Activated T-cell treated with anti-CD3 and anti-CD28 coated beads, Interleukin-2, amount 50 U/mL, for 24 hours (primary cell): ENCODE results near the gene PRMT2.

Source experiments
- DNase-seq: peaks from one replicate; pipeline ENCODE4 v3.0.0-alpha.2; 2020
- H3K27ac Mint-ChIP-seq: 2 replicates; pipeline ENCODE4 v1.8.0; 2020; ENCODE audit warnings: mild to moderate bottlenecking, mixed read lengths
- H3K27me3 Mint-ChIP-seq: 2 replicates; pipeline ENCODE4 v1.8.0; 2020; ENCODE audit warnings: mixed read lengths
- H3K36me3 Mint-ChIP-seq: 2 replicates; pipeline ENCODE4 v1.8.0; 2020; ENCODE audit warnings: low read depth, mixed read lengths
- H3K4me1 Mint-ChIP-seq: 2 replicates; pipeline ENCODE4 v1.8.0; 2020; ENCODE audit warnings: low read depth, mixed read lengths
- H3K4me3 Mint-ChIP-seq: 2 replicates; pipeline ENCODE4 v1.8.0; 2020; ENCODE audit warnings: mild to moderate bottlenecking, moderate library complexity, mixed read lengths
- H3K9me3 Mint-ChIP-seq: 2 replicates; pipeline ENCODE4 v1.8.0; 2020; ENCODE audit warnings: mixed read lengths

The PRMT2 gene

GRCh38 chr21:46607636-46608035, 27.8 kb upstream of the PRMT2 start:
- H3K27ac Mint-ChIP-seq: no peak overlapping the region
- H3K4me1 Mint-ChIP-seq: peaks cover 33% of the 10 kb centered on the region
- peaks cover 6% of the 10 kb centered on the region for H3K9me3 Mint-ChIP-seq
- no peaks in the 10 kb centered on the region for H3K27me3 Mint-ChIP-seq
- DNase-seq: no peak
- no peaks in the 10 kb centered on the region for H3K36me3 Mint-ChIP-seq
- no peak overlapping the region for H3K4me3 Mint-ChIP-seq

GRCh38 chr21:46608672-46609111, 26.8 kb upstream of the PRMT2 start:
- no peak for DNase-seq
- H3K36me3 Mint-ChIP-seq: no peaks in the 10 kb centered on the region
- H3K9me3 Mint-ChIP-seq: peaks cover 6% of the 10 kb centered on the region
- no peak overlapping the region for H3K4me3 Mint-ChIP-seq
- H3K4me1 Mint-ChIP-seq: peaks cover 33% of the 10 kb centered on the region
- H3K27ac Mint-ChIP-seq: no peak overlapping the region
- no peaks in the 10 kb centered on the region for H3K27me3 Mint-ChIP-seq

GRCh38 chr21:46610018-46610701, 25.3 kb upstream of the PRMT2 start:
- Mint-ChIP-seq H3K4me3 (no peak overlapping the region), H3K27ac (no peak overlapping the region), H3K27me3 (no peaks in the 10 kb centered on the region), H3K9me3 (peaks cover 6% of the 10 kb centered on the region), H3K36me3 (no peaks in the 10 kb centered on the region), H3K4me1 (peaks cover 27% of the 10 kb centered on the region)
- DNase-seq: no peak

- no peaks in the 10 kb centered on the region for H3K36me3 Mint-ChIP-seq
- peaks cover 6% of the 10 kb centered on the region for H3K9me3 Mint-ChIP-seq
- DNase-seq: no peak
- H3K4me1 Mint-ChIP-seq: peaks cover 15% of the 10 kb centered on the region
- no peak overlapping the region for H3K4me3 Mint-ChIP-seq
- H3K27me3 Mint-ChIP-seq: no peaks in the 10 kb centered on the region
- no peak overlapping the region for H3K27ac Mint-ChIP-seq
Measured at GRCh38 chr21:46613391-46613790, 22.1 kb upstream of the PRMT2 start.

- no peak for DNase-seq
- Mint-ChIP-seq H3K36me3 (no peaks in the 10 kb centered on the region), H3K27ac (no peak overlapping the region), H3K9me3 (no peaks in the 10 kb centered on the region), H3K4me1 (peaks cover 20% of the 10 kb centered on the region), H3K4me3 (no peak overlapping the region), H3K27me3 (no peaks in the 10 kb centered on the region)
Measured at GRCh38 chr21:46616050-46616449, 19.4 kb upstream of the PRMT2 start.

GRCh38 chr21:46616656-46617055, 18.8 kb upstream of the PRMT2 start:
- Mint-ChIP-seq H3K27ac (no peak overlapping the region), H3K4me3 (no peak overlapping the region), H3K9me3 (no peaks in the 10 kb centered on the region), H3K27me3 (no peaks in the 10 kb centered on the region), H3K4me1 (peaks cover 26% of the 10 kb centered on the region), H3K36me3 (no peaks in the 10 kb centered on the region)
- DNase-seq: no peak

GRCh38 chr21:46617267-46618051, 18.0 kb upstream of the PRMT2 start:
- no peak overlapping the region for H3K27ac Mint-ChIP-seq

GRCh38 chr21:46618738-46619379, 16.6 kb upstream of the PRMT2 start:
- Mint-ChIP-seq H3K9me3 (no peaks in the 10 kb centered on the region), H3K4me1 (peaks cover 42% of the 10 kb centered on the region), H3K27me3 (no peaks in the 10 kb centered on the region), H3K4me3 (no peak overlapping the region), H3K36me3 (no peaks in the 10 kb centered on the region), H3K27ac (no peak overlapping the region)
- DNase-seq: no peak

More at GRCh38 chr21:46617267-46618051, 18.0 kb upstream of the PRMT2 start:
- DNase-seq: no peak
- Mint-ChIP-seq H3K36me3 (no peaks in the 10 kb centered on the region), H3K4me1 (peaks cover 34% of the 10 kb centered on the region), H3K4me3 (no peak overlapping the region), H3K27me3 (no peaks in the 10 kb centered on the region), H3K9me3 (no peaks in the 10 kb centered on the region)

- H3K36me3 Mint-ChIP-seq: no peaks in the 10 kb centered on the region
- no peak for DNase-seq
- H3K27me3 Mint-ChIP-seq: no peaks in the 10 kb centered on the region
- peaks cover 44% of the 10 kb centered on the region for H3K4me1 Mint-ChIP-seq
- H3K9me3 Mint-ChIP-seq: no peaks in the 10 kb centered on the region
- H3K4me3 Mint-ChIP-seq: no peak overlapping the region
- no peak overlapping the region for H3K27ac Mint-ChIP-seq
Measured at GRCh38 chr21:46619846-46620245, 15.6 kb upstream of the PRMT2 start.

- peaks cover 8% of the 10 kb centered on the region for H3K9me3 Mint-ChIP-seq
- no peaks in the 10 kb centered on the region for H3K27me3 Mint-ChIP-seq
- peaks cover 6% of the 10 kb centered on the region for H3K36me3 Mint-ChIP-seq
- H3K27ac Mint-ChIP-seq: no peak overlapping the region
- H3K4me1 Mint-ChIP-seq: peaks cover 50% of the 10 kb centered on the region
- H3K4me3 Mint-ChIP-seq: no peak overlapping the region
- no peak for DNase-seq
Measured at GRCh38 chr21:46620846-46621245, 14.6 kb upstream of the PRMT2 start.

GRCh38 chr21:46621457-46622182, 13.9 kb upstream of the PRMT2 start:
- Mint-ChIP-seq H3K4me3 (no peak overlapping the region), H3K27ac (peak overlapping the region; percentile 82), H3K4me1 (peaks cover 52% of the 10 kb centered on the region), H3K27me3 (no peaks in the 10 kb centered on the region), H3K36me3 (peaks cover 6% of the 10 kb centered on the region), H3K9me3 (peaks cover 9% of the 10 kb centered on the region)
- no peak for DNase-seq

GRCh38 chr21:46622226-46622625, 13.2 kb upstream of the PRMT2 start:
- DNase-seq: peak; percentile 55
- peaks cover 54% of the 10 kb centered on the region for H3K4me1 Mint-ChIP-seq
- peaks cover 9% of the 10 kb centered on the region for H3K9me3 Mint-ChIP-seq

GRCh38 chr21:46624050-46624449, 11.4 kb upstream of the PRMT2 start:
- peaks cover 9% of the 10 kb centered on the region for H3K9me3 Mint-ChIP-seq
- peaks cover 61% of the 10 kb centered on the region for H3K4me1 Mint-ChIP-seq
- no peak overlapping the region for H3K27ac Mint-ChIP-seq

More at GRCh38 chr21:46622226-46622625, 13.2 kb upstream of the PRMT2 start:
- Mint-ChIP-seq H3K36me3 (peaks cover 6% of the 10 kb centered on the region), H3K4me3 (peak overlapping the region; percentile 2), H3K27me3 (no peaks in the 10 kb centered on the region), H3K27ac (peak overlapping the region; percentile 82)

GRCh38 chr21:46625759-46626158, 9.7 kb upstream of the PRMT2 start:
- Mint-ChIP-seq H3K4me3 (no peak overlapping the region), H3K27me3 (no peaks in the 10 kb centered on the region), H3K27ac (no peak overlapping the region), H3K9me3 (peaks cover 9% of the 10 kb centered on the region), H3K36me3 (peaks cover 6% of the 10 kb centered on the region), H3K4me1 (peaks cover 60% of the 10 kb centered on the region)
- no peak for DNase-seq

More at GRCh38 chr21:46624050-46624449, 11.4 kb upstream of the PRMT2 start:
- DNase-seq: no peak
- Mint-ChIP-seq H3K4me3 (no peak overlapping the region), H3K27me3 (no peaks in the 10 kb centered on the region), H3K36me3 (peaks cover 6% of the 10 kb centered on the region)
